Epithelial cell of esophagus (primary cell): ENCODE data around the gene SEMG1.
A peak's percentile ranks its signal among the peaks of the same experiment; 100 is the strongest.

Experiments used
- DNase-seq: peaks from one replicate; pipeline ENCODE4 v3.0.0; 2010; ENCODE audit warnings: low read depth
- H3K4me3 ChIP-seq: 2 replicates; pipeline ENCODE4 v1.5.1; 2011; ENCODE audit warnings: mild to moderate bottlenecking, low read length, control low read depth
- CTCF ChIP-seq: IDR thresholded peaks from 2 replicates; pipeline ENCODE4 v1.5.1; 2011; ENCODE audit warnings: low read depth, mild to moderate bottlenecking, low read length, control low read depth, inconsistent platforms; ENCODE audit not compliant: insufficient read depth; ENCODE audit errors: missing control alignments

Gene SEMG1

GRCh38 chr20:45221076-45221475, 14.2 kb downstream of the SEMG1 start, which contains the start of gene SEMG2:
Gene SEMG2 (plus strand): TSS chr20:45221373. CDS start chr20:45221390, 17 bp downstream.
- no peak within 1 kb of the TSS for H3K4me3 ChIP-seq
- TF ChIP-seq CTCF = no peak
- DNase-seq = no peak

DNA sequence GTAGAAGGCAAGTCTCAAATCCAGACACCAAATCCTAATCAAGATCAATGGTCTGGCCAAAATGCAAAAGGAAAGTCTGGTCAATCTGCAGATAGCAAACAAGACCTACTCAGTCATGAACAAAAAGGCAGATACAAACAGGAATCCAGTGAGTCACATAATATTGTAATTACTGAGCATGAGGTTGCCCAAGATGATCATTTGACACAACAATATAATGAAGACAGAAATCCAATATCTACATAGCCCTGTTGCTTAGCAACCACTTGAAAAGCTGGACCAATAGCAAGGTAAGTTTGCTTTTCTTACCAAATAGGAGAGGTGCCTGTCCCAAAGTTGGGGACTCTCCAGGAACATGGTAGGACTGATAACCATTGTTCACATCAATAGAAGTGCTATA, 16.3 kb downstream of the SEMG1 start:
- no peak overlapping the region for H3K4me3 ChIP-seq
- no peak for TF ChIP-seq CTCF
- DNase-seq = peak; percentile 55

DNA sequence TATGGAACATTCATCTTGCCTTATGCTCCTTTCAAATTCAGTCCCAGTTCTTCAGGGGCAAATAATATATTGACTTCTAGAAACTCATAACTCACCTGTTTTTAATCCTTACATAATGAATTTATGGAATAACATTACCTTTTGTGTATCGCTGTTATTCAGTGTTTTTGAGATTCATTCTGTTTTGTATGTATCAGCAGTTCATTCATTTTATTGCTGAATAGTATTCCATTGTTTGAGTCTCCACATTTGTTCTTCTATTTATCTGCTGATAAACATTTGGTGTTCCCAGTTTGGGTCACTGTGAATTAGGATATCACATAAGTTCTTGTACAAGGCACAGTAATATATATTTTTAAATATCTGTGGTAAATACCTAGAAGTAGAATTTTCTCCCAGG, 19.5 kb downstream of the SEMG1 start:
- TF ChIP-seq CTCF = no peak
- no peak overlapping the region for H3K4me3 ChIP-seq
- no peak for DNase-seq

- H3K4me3 ChIP-seq = no peak overlapping the region
- peak; percentile 62 for DNase-seq
- TF ChIP-seq CTCF = peak; percentile 71
Measured at GRCh38 chr20:45229264-45230056, 22.6 kb downstream of the SEMG1 start.

- H3K4me3 ChIP-seq = no peak overlapping the region
- no peak for TF ChIP-seq CTCF
- no peak for DNase-seq
Measured at GRCh38 chr20:45230631-45231030, 23.8 kb downstream of the SEMG1 start.

- no peak overlapping the region for H3K4me3 ChIP-seq
- peak; percentile 58 for TF ChIP-seq CTCF
- DNase-seq = no peak
Measured at GRCh38 chr20:45235995-45236394, 29.2 kb downstream of the SEMG1 start.

GRCh38 chr20:45238139-45238538, 31.3 kb downstream of the SEMG1 start:
- H3K4me3 ChIP-seq = no peak overlapping the region
- TF ChIP-seq CTCF = no peak
- no peak for DNase-seq
